Measurements from ENCODE around the gene SKP2.

Gene SKP2

GRCh38 chr5:36152324-36153297, 700 bp downstream of the SKP2 start:
- H3K27ac ChIP-seq = peak overlapping the region; percentile 85
- TF ChIP-seq CTCF (conservative IDR thresholded peaks at IDR 0.05) = no peak

- no peak for TF ChIP-seq CTCF (conservative IDR thresholded peaks at IDR 0.05)
- H3K27ac ChIP-seq = peak overlapping the region; percentile 85; the same call in 1 of the 2 replicates
These were observed 1.4 kb downstream of the SKP2 start for GRCh38 chr5:36153298-36153677.

- H3K27ac ChIP-seq = peak overlapping the region; percentile 85; the same call in 1 of the 2 replicates
- TF ChIP-seq CTCF (conservative IDR thresholded peaks at IDR 0.05) = no peak
These were observed 1.8 kb downstream of the SKP2 start for GRCh38 chr5:36153726-36154125.

- no peak overlapping the region for H3K27ac ChIP-seq
- TF ChIP-seq CTCF (conservative IDR thresholded peaks at IDR 0.05) = no peak
These were observed 3.4 kb downstream of the SKP2 start for GRCh38 chr5:36155291-36155690.

- H3K27ac ChIP-seq = no peak overlapping the region
- no peak for TF ChIP-seq CTCF (conservative IDR thresholded peaks at IDR 0.05)
These were observed 4.2 kb downstream of the SKP2 start for GRCh38 chr5:36156121-36156601.

GRCh38 chr5:36156619-36157018, 4.7 kb downstream of the SKP2 start:
- no peak for TF ChIP-seq CTCF (conservative IDR thresholded peaks at IDR 0.05)
- H3K27ac ChIP-seq = no peak overlapping the region

GRCh38 chr5:36158144-36158543, 6.2 kb downstream of the SKP2 start:
- no peak for TF ChIP-seq CTCF (conservative IDR thresholded peaks at IDR 0.05)
- no peak overlapping the region for H3K27ac ChIP-seq
